Lung (tissue), 12 donors: ENCODE results near the gene PMEPA1. TPM values are rescaled to one million over a fixed set of nuclear protein-coding genes. Genes with fewer than 3 reads are reported as not detected.

Source experiments
- ATAC-seq: fragments of 200-7000 bp; cut with Tn5 transposase; one replicate; pipeline ENCODE4 v1.9.1; 2020; ENCODE audit warnings: moderate number of reproducible peaks; ENCODE audit not compliant: insufficient read depth, low FRiP score
- DNase-seq, 3 donors: peaks; one replicate each; pipeline ENCODE4 v3.0.0-alpha.2; 2013 to 2017
- H3K27ac ChIP-seq, 2 donors: one replicate each; pipeline ENCODE4 v1.5.1; 2013; ENCODE audit warnings: mild to moderate bottlenecking in 2 of 2, moderate library complexity in 2 of 2, control low read depth in 1 of 2, inconsistent platforms in 1 of 2, low read depth in 1 of 2, low read length in 1 of 2
- H3K27me3 ChIP-seq, 3 donors: one replicate each; pipeline ENCODE4 v1.5.1; 2013; ENCODE audit warnings: low read length in 2 of 3; ENCODE audit not compliant: control insufficient read depth in 3 of 3, insufficient read depth in 3 of 3
- H3K36me3 ChIP-seq, 4 donors: one replicate each; pipeline ENCODE4 v1.5.1; 2013; ENCODE audit warnings: low read length in 4 of 4, mild to moderate bottlenecking in 1 of 4, moderate library complexity in 1 of 4; ENCODE audit not compliant: control insufficient read depth in 4 of 4, insufficient read depth in 4 of 4
- H3K4me1 ChIP-seq, 5 donors: one replicate each; pipeline ENCODE4 v1.5.1; 2013; ENCODE audit warnings: low read length in 5 of 5, mild to moderate bottlenecking in 2 of 5, moderate library complexity in 1 of 5; ENCODE audit not compliant: control insufficient read depth in 5 of 5, insufficient read depth in 5 of 5
- H3K4me3 ChIP-seq: one replicate; pipeline ENCODE4 v1.5.1; 2013; ENCODE audit warnings: mild to moderate bottlenecking, control low read depth, moderate library complexity
- H3K9ac ChIP-seq, 2 donors: one replicate each; pipeline ENCODE4 v1.5.1; 2013; ENCODE audit warnings: low read length in 2 of 2, control low read depth in 1 of 2; ENCODE audit not compliant: insufficient read depth in 1 of 2
- H3K9me3 ChIP-seq, 4 donors: one replicate each; pipeline ENCODE4 v1.5.1; 2013; ENCODE audit warnings: low read length in 3 of 4, mild to moderate bottlenecking in 1 of 4, moderate library complexity in 1 of 4; ENCODE audit not compliant: control insufficient read depth in 4 of 4, insufficient read depth in 3 of 4
- WGBS, 2 donors: extraction: QIAGEN DNeasy Blood & Tissue Kit; methylation state at CpG; one replicate each; pipeline ENCODE4 v1.1.7; 2013; 5-methylcytosine and 5-hydroxymethylcytosine counted together
- polyA plus RNA-seq, 2 donors: library from polyadenylated mRNA; stranded (reverse); fragments of 200-250 nt; gene quantifications; one replicate each; pipeline ENCODE4 v1.2.1, GENCODE V29; 2013
- total RNA-seq, 2 donors: library from RNA; depleted of rRNA in 1 of 2; stranded (reverse); fragments of >200 nt in 1 of 2; gene quantifications; one replicate each; pipeline ENCODE4 v1.2.1, GENCODE V29; 2014 to 2021
- TF ChIP-seq, protein P1 (sequence below): IDR thresholded peaks from 2 replicates; pipeline ENCODE4 v1.5.1; 2012; ENCODE audit warnings: mild to moderate bottlenecking; ENCODE audit errors: control extremely low read depth, extremely low read depth
- donor health status: control.
- donor health status: control.
- donor health status: Bipolar disorder and iron deficiency.
- donor health status: healthy.
- donor health status: DM: yes; HTN: yes; CAD: no.

PMEPA1 gene
- total and polyA plus RNA-seq, 4 donors, result 10.0 to 44.0 (median 23.9) TPM

DNA sequence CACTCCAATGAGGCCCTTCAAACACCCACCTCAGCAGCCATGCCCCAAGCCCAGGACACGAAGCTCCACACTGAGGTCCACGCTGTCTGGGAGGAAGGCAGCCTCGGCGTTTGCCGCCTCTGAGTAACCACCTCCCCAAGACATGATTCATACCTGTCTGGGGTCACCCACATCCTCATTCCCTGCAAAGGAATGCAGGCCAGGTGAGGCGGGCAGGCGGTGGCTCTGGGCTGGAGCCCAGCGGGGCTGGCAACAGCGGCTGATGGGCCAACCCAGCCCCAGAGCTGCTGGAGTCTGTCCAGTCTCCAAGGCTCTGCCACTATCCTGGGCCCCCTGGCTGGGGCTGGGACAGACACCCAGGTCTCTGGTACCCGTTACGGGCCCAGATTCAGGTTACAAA is 14.8 kb downstream of the PMEPA1 start:
- no peak overlapping the region for H3K4me3 ChIP-seq
- ATAC-seq, result peak; percentile 68
- peaks cover 0 to 5% (median 0%) of the 10 kb centered on the region in 4 donors for H3K36me3 ChIP-seq
- DNase-seq, result no peak
- no peaks in the 10 kb centered on the region for H3K9me3 ChIP-seq
- TF ChIP-seq, protein P1, sequence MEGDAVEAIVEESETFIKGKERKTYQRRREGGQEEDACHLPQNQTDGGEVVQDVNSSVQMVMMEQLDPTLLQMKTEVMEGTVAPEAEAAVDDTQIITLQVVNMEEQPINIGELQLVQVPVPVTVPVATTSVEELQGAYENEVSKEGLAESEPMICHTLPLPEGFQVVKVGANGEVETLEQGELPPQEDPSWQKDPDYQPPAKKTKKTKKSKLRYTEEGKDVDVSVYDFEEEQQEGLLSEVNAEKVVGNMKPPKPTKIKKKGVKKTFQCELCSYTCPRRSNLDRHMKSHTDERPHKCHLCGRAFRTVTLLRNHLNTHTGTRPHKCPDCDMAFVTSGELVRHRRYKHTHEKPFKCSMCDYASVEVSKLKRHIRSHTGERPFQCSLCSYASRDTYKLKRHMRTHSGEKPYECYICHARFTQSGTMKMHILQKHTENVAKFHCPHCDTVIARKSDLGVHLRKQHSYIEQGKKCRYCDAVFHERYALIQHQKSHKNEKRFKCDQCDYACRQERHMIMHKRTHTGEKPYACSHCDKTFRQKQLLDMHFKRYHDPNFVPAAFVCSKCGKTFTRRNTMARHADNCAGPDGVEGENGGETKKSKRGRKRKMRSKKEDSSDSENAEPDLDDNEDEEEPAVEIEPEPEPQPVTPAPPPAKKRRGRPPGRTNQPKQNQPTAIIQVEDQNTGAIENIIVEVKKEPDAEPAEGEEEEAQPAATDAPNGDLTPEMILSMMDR, result no peak
- no peaks in the 10 kb centered on the region for H3K27me3 ChIP-seq
- peaks cover 3 to 38% (median 6%) of the 10 kb centered on the region in 5 donors for H3K4me1 ChIP-seq
- peak overlapping the region in 1 of 2 donors; percentile 34 for H3K27ac ChIP-seq
- no peak overlapping the region for H3K9ac ChIP-seq
- 74 to 88% methylated on average over 11 of the region's 11 CpGs for WGBS, 2 donors

DNA sequence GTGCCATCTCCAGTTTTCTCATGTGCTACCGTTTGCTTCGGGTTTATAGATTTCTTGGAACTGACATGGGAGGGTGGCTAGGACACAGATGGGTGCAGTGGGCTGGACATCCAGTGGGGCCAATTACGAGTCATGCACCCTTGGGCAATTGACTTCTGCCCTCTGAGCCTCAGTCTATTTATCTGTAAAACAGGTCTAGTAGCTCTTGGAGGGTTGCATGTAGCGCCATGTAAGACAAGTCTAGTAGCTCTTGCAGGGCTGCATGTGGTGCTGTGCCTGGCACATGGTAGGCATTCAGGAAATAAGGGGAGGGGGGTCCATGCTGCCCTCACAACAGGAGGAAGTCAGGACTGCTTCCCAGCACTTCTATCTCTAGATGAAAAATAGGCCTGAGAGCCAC is 15.3 kb downstream of the PMEPA1 start:
- peaks cover 0 to 5% (median 0%) of the 10 kb centered on the region in 4 donors for H3K36me3 ChIP-seq
- no peaks in the 10 kb centered on the region for H3K27me3 ChIP-seq
- H3K27ac ChIP-seq, result peak overlapping the region in 1 of 2 donors; percentile 34
- ATAC-seq (no peak), DNase-seq (no peak)
- H3K9ac ChIP-seq, result no peak overlapping the region
- H3K4me1 ChIP-seq, result peaks cover 3 to 38% (median 11%) of the 10 kb centered on the region in 5 donors
- 88 to 94% methylated on average over 4 of the region's 4 CpGs for WGBS, 2 donors
- no peak overlapping the region for H3K4me3 ChIP-seq
- no peaks in the 10 kb centered on the region for H3K9me3 ChIP-seq
- TF ChIP-seq, protein P1, result no peak

DNA sequence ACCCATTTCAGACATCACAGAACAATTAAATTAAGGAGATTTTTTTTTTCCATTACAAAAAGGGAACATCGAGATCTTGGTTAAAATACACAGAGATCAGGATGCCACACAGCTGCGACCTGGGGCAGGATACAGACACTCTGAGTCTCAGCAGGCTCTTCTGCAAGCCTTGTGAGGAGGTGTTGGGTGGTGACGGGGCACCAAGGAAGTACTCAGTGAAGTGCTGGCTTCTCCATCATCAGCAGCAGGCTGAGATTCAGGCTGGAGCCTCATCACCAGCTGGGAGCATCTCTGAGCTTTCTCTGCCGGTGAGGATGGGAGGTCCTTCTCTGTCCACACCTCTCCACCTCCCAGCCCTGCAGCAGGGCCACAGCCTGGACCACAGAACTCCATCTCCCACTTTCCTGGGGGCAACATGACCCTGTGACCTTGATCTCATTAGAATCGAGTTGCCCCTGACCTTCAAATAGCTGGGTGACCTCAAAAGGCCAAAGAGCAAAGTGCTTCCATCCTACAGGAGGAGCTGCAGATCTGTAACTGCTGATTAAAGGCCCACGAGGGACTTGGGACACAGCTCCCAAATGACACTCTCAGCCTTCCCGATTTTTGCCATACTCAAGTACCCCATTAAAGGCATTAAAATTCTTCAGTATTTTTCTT is 16.0 kb downstream of the PMEPA1 start:
- 67 to 75% methylated on average over 7 of the region's 7 CpGs for WGBS, 2 donors
- Histone ChIP-seq H3K36me3 (peaks cover 0 to 2% (median 0%) of the 10 kb centered on the region in 4 donors), H3K9ac (no peak overlapping the region), H3K27me3 (no peaks in the 10 kb centered on the region), H3K4me3 (no peak overlapping the region), H3K27ac (peak overlapping the region in 1 of 2 donors; percentile 15), H3K9me3 (no peaks in the 10 kb centered on the region), H3K4me1 (peaks cover 3 to 35% (median 18%) of the 10 kb centered on the region in 5 donors)
- no peak for ATAC-seq
- TF ChIP-seq, protein P1, result no peak
- no peak for DNase-seq
